Tibial nerve (tissue), 4 donors: Measurements from ENCODE around the gene PLAC1.

Experiments
- CTCF ChIP-seq, 5 experiments: fragments of 200-600 bp in 3 of 5; fragments of 450-650 bp in 2 of 5; sonication (generic) in 3 of 5; IDR thresholded peaks; one replicate each; pipeline ENCODE4 v1.5.1; 2016 to 2019; ENCODE audit warnings: antibody characterized with exemption in 5 of 5, mild to moderate bottlenecking in 3 of 5, moderate library complexity in 2 of 5
- EP300 ChIP-seq, 2 donors: sonication (generic); formaldehyde crosslinking; IDR thresholded peaks; one replicate each; pipeline ENCODE4 v1.6.1; 2017; ENCODE audit warnings: antibody characterized with exemption in 2 of 2, mild to moderate bottlenecking in 1 of 2
- POLR2A ChIP-seq, 2 donors: fragments of 450-650 bp; IDR thresholded peaks; one replicate each; pipeline ENCODE4 v1.6.1; 2017; ENCODE audit warnings: antibody characterized with exemption in 2 of 2, mild to moderate bottlenecking in 2 of 2, moderate library complexity in 2 of 2

- TF ChIP-seq CTCF (IDR thresholded peaks at IDR 0.05) (no peak), POLR2A (IDR thresholded peaks at IDR 0.05) (no peak), EP300 (IDR thresholded peaks at IDR 0.05) (no peak)
Observed at GRCh38 chrX:134524181-134524580, 134.1 kb downstream of the PLAC1 start.
